Measurements from ENCODE around the gene APOBEC3A. TPM values are rescaled to one million over a fixed set of nuclear protein-coding genes. Genes with fewer than 3 reads are reported as not detected.
"Not testable (repeated sequence)": the region's sequence is repeated elsewhere in the genome, so short reads cannot be mapped to it uniquely, and the experiment has no call there.

Gene APOBEC3A
- total RNA-seq, 6 donors from 2014 or later, result 3.0 to 27.3 (median 8.3) TPM

GRCh38 chr22:38973289-38974169 lies 16.1 kb downstream of the APOBEC3A start:
- H3K27me3 ChIP-seq, result no peaks in the 10 kb centered on the region
- H3K27ac ChIP-seq, result no peak overlapping the region
- H3K36me3 ChIP-seq, result no peaks in the 10 kb centered on the region
- no peaks in the 10 kb centered on the region for H3K4me1 ChIP-seq
- no peak overlapping the region for H3K4me3 ChIP-seq
- DNase-seq, result no peak
- 47% methylated on average over 14 of the region's 15 CpGs; no CpG with 5 or more reads in 1 of the 2 donors for WGBS, 2 donors
- TF ChIP-seq POLR2AphosphoS5 (IDR thresholded peaks at IDR 0.05) (no peak), EP300 (IDR thresholded peaks at IDR 0.05) (no peak), POLR2A (IDR thresholded peaks at IDR 0.05) (no peak), CTCF (IDR thresholded peaks at IDR 0.05) (peak in 4 of 6 experiments; percentile 69 to 80 (median 78))
- peak; percentile 56 to 58 for ATAC-seq (ENCODE audit: low FRiP score in 2 of 2)
- H3K9me3 ChIP-seq, result no peaks in the 10 kb centered on the region

GRCh38 chr22:38974170-38974825 lies 16.9 kb downstream of the APOBEC3A start:
- Histone ChIP-seq H3K27me3 (no peaks in the 10 kb centered on the region), H3K27ac (no peak overlapping the region), H3K36me3 (no peaks in the 10 kb centered on the region), H3K9me3 (no peaks in the 10 kb centered on the region), H3K4me1 (no peaks in the 10 kb centered on the region), H3K4me3 (no peak overlapping the region)
- 86% methylated on average over 18 of the region's 18 CpGs; no CpG with 5 or more reads in 1 of the 2 donors for WGBS, 2 donors
- no peak for DNase-seq
- no peak for ATAC-seq (ENCODE audit: low FRiP score in 2 of 2)
- no peak for TF ChIP-seq EP300 (IDR thresholded peaks at IDR 0.05)
- no peak for TF ChIP-seq POLR2AphosphoS5 (IDR thresholded peaks at IDR 0.05)
- TF ChIP-seq POLR2A (IDR thresholded peaks at IDR 0.05), result no peak

GRCh38 chr22:38974826-38975175 lies 17.4 kb downstream of the APOBEC3A start:
- Histone ChIP-seq H3K9me3 (no peaks in the 10 kb centered on the region), H3K27ac (no peak overlapping the region), H3K27me3 (no peaks in the 10 kb centered on the region), H3K36me3 (no peaks in the 10 kb centered on the region), H3K4me3 (no peak overlapping the region), H3K4me1 (no peaks in the 10 kb centered on the region)
- WGBS, 2 donors, result 91% methylated on average over 7 of the region's 7 CpGs; no CpG with 5 or more reads in 1 of the 2 donors
- TF ChIP-seq CTCF (IDR thresholded peaks at IDR 0.05), result no peak
- no peak for TF ChIP-seq POLR2AphosphoS5 (IDR thresholded peaks at IDR 0.05)
- TF ChIP-seq POLR2A (IDR thresholded peaks at IDR 0.05), result no peak
- TF ChIP-seq EP300 (IDR thresholded peaks at IDR 0.05), result no peak
- no peak for DNase-seq
- no peak for ATAC-seq (ENCODE audit: low FRiP score in 2 of 2)

- not testable (repeated sequence) for H3K27ac ChIP-seq; H3K9me3 ChIP-seq; H3K27me3 ChIP-seq; ATAC-seq (ENCODE audit: low FRiP score in 2 of 2); H3K36me3 ChIP-seq; DNase-seq; H3K4me3 ChIP-seq
- H3K4me1 ChIP-seq, result peaks cover 0 to 12% (median 11%) of the 10 kb centered on the region in 4 donors
- 99% methylated on average over 4 of the region's 4 CpGs; no CpG with 5 or more reads in 1 of the 2 donors for WGBS, 2 donors
These were observed 19.9 kb downstream of the APOBEC3A start for GRCh38 chr22:38977289-38977688.

GRCh38 chr22:38980587-38980986 lies 23.2 kb downstream of the APOBEC3A start:
- WGBS, 2 donors, result 81% methylated on average over 10 of the region's 10 CpGs; no CpG with 5 or more reads in 1 of the 2 donors
- H3K4me1 ChIP-seq, result peaks cover 0 to 19% (median 17%) of the 10 kb centered on the region in 4 donors
- not testable (repeated sequence) for H3K36me3 ChIP-seq; H3K4me3 ChIP-seq; ATAC-seq (ENCODE audit: low FRiP score in 2 of 2); H3K27me3 ChIP-seq; DNase-seq; H3K9me3 ChIP-seq; H3K27ac ChIP-seq
